GM12872 (cell line): ENCODE data around the gene GUCY1A2.

Experiments used
- CTCF ChIP-seq: IDR thresholded peaks from 3 replicates; pipeline ENCODE4 v1.5.1; 2011; ENCODE audit warnings: low read depth, mild to moderate bottlenecking, low read length, moderate library complexity; ENCODE audit not compliant: insufficient read depth

GUCY1A2 gene

GRCh38 chr11:106961048-106961447 is 57.2 kb downstream of the GUCY1A2 start:
- no peak for TF ChIP-seq CTCF

- TF ChIP-seq CTCF = no peak
These were observed 58.5 kb downstream of the GUCY1A2 start for GRCh38 chr11:106959800-106960199.

- no peak for TF ChIP-seq CTCF
These were observed 58.9 kb downstream of the GUCY1A2 start for GRCh38 chr11:106959386-106959785.

GRCh38 chr11:106958517-106959248 is 59.6 kb downstream of the GUCY1A2 start:
- no peak for TF ChIP-seq CTCF

GRCh38 chr11:106957030-106957482 is 61.2 kb downstream of the GUCY1A2 start:
- TF ChIP-seq CTCF = no peak

GRCh38 chr11:106950067-106950491 is 68.2 kb downstream of the GUCY1A2 start:
- TF ChIP-seq CTCF = no peak

GRCh38 chr11:106943089-106943488 is 75.2 kb downstream of the GUCY1A2 start:
- no peak for TF ChIP-seq CTCF
